DMS53 (cell line): ENCODE data around the gene SDS.

Source experiments
- DNase-seq: peaks from one replicate; lab custom pipeline; 2025; lab: John Stamatoyannopoulos, UW

The SDS gene

GRCh38 chr12:113403435-113404415 is at the start of gene SDS:
SDS (minus strand) TSS chr12:113403887; CDS start chr12:113399708, 4,179 bp downstream.
- no peak for DNase-seq

- no peak for DNase-seq
Measured at GRCh38 chr12:113453330-113453729, 49.6 kb upstream of the SDS start.

GRCh38 chr12:113452458-113452857 is 48.8 kb upstream of the SDS start:
- no peak for DNase-seq

- DNase-seq = no peak
Measured at GRCh38 chr12:113449839-113450238, 46.2 kb upstream of the SDS start.

- DNase-seq = no peak
Measured at GRCh38 chr12:113449299-113449698, 45.6 kb upstream of the SDS start.

GRCh38 chr12:113448873-113449272 is 45.2 kb upstream of the SDS start:
- no peak for DNase-seq

GRCh38 chr12:113445544-113446171 is 42.0 kb upstream of the SDS start:
- DNase-seq = no peak

GRCh38 chr12:113443030-113443539 is 39.4 kb upstream of the SDS start:
- DNase-seq = no peak

GRCh38 chr12:113440947-113441782 is 37.5 kb upstream of the SDS start:
- DNase-seq = no peak

- no peak for DNase-seq
Measured at GRCh38 chr12:113440336-113440735, 36.6 kb upstream of the SDS start.

- peak; percentile 84 for DNase-seq
Measured at GRCh38 chr12:113439606-113440030, 35.9 kb upstream of the SDS start.

- no peak for DNase-seq
Measured at GRCh38 chr12:113439301-113439597, 35.6 kb upstream of the SDS start.

- no peak for DNase-seq
Measured at GRCh38 chr12:113438523-113439300, 35.0 kb upstream of the SDS start.

- no peak for DNase-seq
Measured at GRCh38 chr12:113437729-113438100, 34.0 kb upstream of the SDS start.

- no peak for DNase-seq
Measured at GRCh38 chr12:113436993-113437728, 33.5 kb upstream of the SDS start.

- no peak for DNase-seq
Measured at GRCh38 chr12:113436586-113436985, 32.9 kb upstream of the SDS start.

GRCh38 chr12:113435367-113435766 is 31.7 kb upstream of the SDS start:
- no peak for DNase-seq

- no peak for DNase-seq
Measured at GRCh38 chr12:113432986-113433385, 29.3 kb upstream of the SDS start.

GRCh38 chr12:113428482-113428881 is 24.8 kb upstream of the SDS start:
- DNase-seq = no peak

GRCh38 chr12:113427882-113428281 is 24.2 kb upstream of the SDS start:
- DNase-seq = no peak

GRCh38 chr12:113425960-113426453 is 22.3 kb upstream of the SDS start:
- DNase-seq = no peak
